Esophagus muscularis mucosa (tissue), 4 donors: Measurements from ENCODE around the gene LEP. TPM values are rescaled to one million over a fixed set of nuclear protein-coding genes. Genes with fewer than 3 reads are reported as not detected.
"Not testable (repeated sequence)": the region's sequence is repeated elsewhere in the genome, so short reads cannot be mapped to it uniquely, and the experiment has no call there.

ENCODE experiments used
- DNase-seq: peaks from one replicate; pipeline ENCODE4 v3.0.0-alpha.2; 2017; ENCODE audit errors: extremely low spot score
- H3K27ac ChIP-seq, 4 donors: fragments of 200-600 bp; sonication (generic); replicated peaks in 1 of 4; 1 replicate in 3 of 4; 2 replicates in 1 of 4; pipeline ENCODE4 v1.5.1; 2016 to 2019; ENCODE audit warnings: mild to moderate bottlenecking in 1 of 4
- H3K27me3 ChIP-seq, 4 donors: fragments of 200-600 bp; sonication (generic); one replicate each; pipeline versions ENCODE4 v1.5.1 to v1.6.0; 2016 to 2019
- H3K36me3 ChIP-seq, 4 donors: fragments of 200-600 bp; sonication (generic); one replicate each; pipeline ENCODE4 v1.5.1; 2016 to 2019
- H3K4me1 ChIP-seq, 4 donors: fragments of 200-600 bp; sonication (generic); one replicate each; pipeline ENCODE4 v1.5.1; 2016 to 2019
- H3K4me3 ChIP-seq, 4 donors: fragments of 200-600 bp; sonication (generic); 1 replicate in 2 of 4; 2 replicates in 2 of 4; pipeline ENCODE4 v1.5.1; 2016 to 2019; ENCODE audit warnings: mild to moderate bottlenecking in 4 of 4, moderate library complexity in 1 of 4
- H3K9me3 ChIP-seq, 4 donors: fragments of 200-600 bp; sonication (generic); 1 replicate in 3 of 4; 2 replicates in 1 of 4; pipeline ENCODE4 v1.5.1; 2016 to 2019
- CTCF ChIP-seq, 3 experiments: fragments of 200-600 bp in 2 of 3; fragments of 450-650 bp in 1 of 3; sonication (generic) in 2 of 3; IDR thresholded peaks; one replicate each; pipeline ENCODE4 v1.5.1; 2017 to 2019; ENCODE audit warnings: antibody characterized with exemption in 3 of 3, mild to moderate bottlenecking in 2 of 3, moderate library complexity in 1 of 3
- EP300 ChIP-seq: sonication (generic); formaldehyde crosslinking; IDR thresholded peaks from one replicate; pipeline ENCODE4 v1.6.1; 2017; ENCODE audit warnings: antibody characterized with exemption
- POLR2A ChIP-seq: fragments of 450-650 bp; IDR thresholded peaks from one replicate; pipeline ENCODE4 v1.6.1; 2017; ENCODE audit warnings: antibody characterized with exemption, moderate library complexity, mild to moderate bottlenecking, low read depth
- POLR2AphosphoS5 ChIP-seq, 2 donors: sonication (generic); formaldehyde crosslinking; IDR thresholded peaks; one replicate each; pipeline ENCODE4 v1.6.1; 2017; ENCODE audit warnings: antibody characterized with exemption in 2 of 2
- WGBS: methylation state at CpG from one replicate; pipeline ENCODE4 v1.1.5; 2018; 5-methylcytosine and 5-hydroxymethylcytosine counted together
- intact Hi-C: fragments of 100-400 bp; cut with DNase I; formaldehyde crosslinking; loops from one replicate; pipeline ENCODE4 v1.15.1; 2023
- total RNA-seq, 4 donors: library from RNA; depleted of rRNA; stranded (reverse); fragments of >200 nt; gene quantifications; one replicate each; pipeline versions ENCODE4 v1.1.0 to v1.2.1, GENCODE V29; 2016

Gene LEP
- total RNA-seq, 4 donors from 2014 or later, result not detected

GRCh38 chr7:128234476-128235026 lies 6.5 kb upstream of the LEP start:
- intact Hi-C loops, result no loop called here
- WGBS, result 91% methylated on average over 8 of the region's 9 CpGs

GRCh38 chr7:128235471-128235870 lies 5.6 kb upstream of the LEP start:
- no peaks in the 10 kb centered on the region for H3K4me1 ChIP-seq
- peaks cover 0 to 14% (median 5%) of the 10 kb centered on the region in 4 donors for H3K27me3 ChIP-seq
- intact Hi-C loops, result no loop called here
- H3K9me3 ChIP-seq, result peaks cover 0 to 21% (median 17%) of the 10 kb centered on the region in 4 donors
- DNase-seq, result no peak
- no peak overlapping the region for H3K4me3 ChIP-seq
- no peak overlapping the region for H3K27ac ChIP-seq
- TF ChIP-seq POLR2AphosphoS5 (IDR thresholded peaks at IDR 0.05) (no peak), CTCF (IDR thresholded peaks at IDR 0.05) (no peak), EP300 (no peak), POLR2A (no peak)
- no peaks in the 10 kb centered on the region for H3K36me3 ChIP-seq
- 53% methylated on average over 5 of the region's 7 CpGs for WGBS

More at GRCh38 chr7:128234476-128235026, 6.5 kb upstream of the LEP start:
- no peak overlapping the region for H3K4me3 ChIP-seq
- H3K9me3 ChIP-seq, result peaks cover 0 to 14% (median 12%) of the 10 kb centered on the region in 4 donors
- no peaks in the 10 kb centered on the region for H3K36me3 ChIP-seq
- TF ChIP-seq POLR2AphosphoS5 (IDR thresholded peaks at IDR 0.05) (no peak), POLR2A (no peak), EP300 (no peak), CTCF (IDR thresholded peaks at IDR 0.05) (no peak)
- H3K27me3 ChIP-seq, result peaks cover 0 to 5% (median 0%) of the 10 kb centered on the region in 4 donors
- H3K4me1 ChIP-seq, result no peaks in the 10 kb centered on the region
- no peak overlapping the region for H3K27ac ChIP-seq
- DNase-seq, result no peak

GRCh38 chr7:128236924-128237586 lies 4.0 kb upstream of the LEP start:
- Histone ChIP-seq H3K36me3 (no peaks in the 10 kb centered on the region), H3K4me1 (peaks cover 0 to 5% (median 1%) of the 10 kb centered on the region in 4 donors), H3K27ac (no peak overlapping the region), H3K4me3 (no peak overlapping the region), H3K9me3 (peaks cover 0 to 21% (median 17%) of the 10 kb centered on the region in 4 donors), H3K27me3 (peaks cover 0 to 30% (median 14%) of the 10 kb centered on the region in 4 donors)
- DNase-seq, result no peak
- WGBS, result 63% methylated on average over 1 of the region's 1 CpG
- intact Hi-C loops, result no loop called here
- no peak for TF ChIP-seq EP300
- no peak for TF ChIP-seq CTCF (IDR thresholded peaks at IDR 0.05)
- TF ChIP-seq POLR2A, result no peak
- TF ChIP-seq POLR2AphosphoS5 (IDR thresholded peaks at IDR 0.05), result no peak

GRCh38 chr7:128239146-128239545 lies 1.9 kb upstream of the LEP start:
- Histone ChIP-seq H3K27me3 (peaks cover 0 to 45% (median 14%) of the 10 kb centered on the region in 4 donors), H3K9me3 (peaks cover 0 to 21% (median 17%) of the 10 kb centered on the region in 4 donors)
- WGBS, result 89% methylated on average over 7 of the region's 7 CpGs
- H3K4me3 ChIP-seq, H3K4me1 ChIP-seq, H3K27ac ChIP-seq, intact Hi-C loops, H3K36me3 ChIP-seq, DNase-seq: not testable (repeated sequence)

GRCh38 chr7:128242661-128243060 lies 1.6 kb downstream of the LEP start:
- TF ChIP-seq POLR2AphosphoS5 (IDR thresholded peaks at IDR 0.05), result no peak
- no peak for TF ChIP-seq EP300
- TF ChIP-seq CTCF (IDR thresholded peaks at IDR 0.05), result no peak
- no peak for TF ChIP-seq POLR2A
- H3K4me1 ChIP-seq, result peaks cover 0 to 5% (median 1%) of the 10 kb centered on the region in 4 donors
- DNase-seq, result no peak
- H3K9me3 ChIP-seq, result peaks cover 0 to 21% (median 17%) of the 10 kb centered on the region in 4 donors
- no peak overlapping the region for H3K27ac ChIP-seq
- H3K27me3 ChIP-seq, result peaks cover 0 to 45% (median 14%) of the 10 kb centered on the region in 4 donors
- no peak overlapping the region for H3K4me3 ChIP-seq
- H3K36me3 ChIP-seq, result no peaks in the 10 kb centered on the region
- intact Hi-C loops, result no loop called here
- 90% methylated on average over 10 of the region's 11 CpGs for whole genome bisulfite sequencing
